ENCODE data around the gene IDUA.
"Not testable (repeated sequence)": the region's sequence is repeated elsewhere in the genome, so short reads cannot be mapped to it uniquely, and the experiment has no call there.

IDUA gene

GRCh38 chr4:987624-988513 lies 1.0 kb downstream of the IDUA start:
- no peak for DNase-seq (ENCODE audit: low read depth in 2 of 2)

DNA sequence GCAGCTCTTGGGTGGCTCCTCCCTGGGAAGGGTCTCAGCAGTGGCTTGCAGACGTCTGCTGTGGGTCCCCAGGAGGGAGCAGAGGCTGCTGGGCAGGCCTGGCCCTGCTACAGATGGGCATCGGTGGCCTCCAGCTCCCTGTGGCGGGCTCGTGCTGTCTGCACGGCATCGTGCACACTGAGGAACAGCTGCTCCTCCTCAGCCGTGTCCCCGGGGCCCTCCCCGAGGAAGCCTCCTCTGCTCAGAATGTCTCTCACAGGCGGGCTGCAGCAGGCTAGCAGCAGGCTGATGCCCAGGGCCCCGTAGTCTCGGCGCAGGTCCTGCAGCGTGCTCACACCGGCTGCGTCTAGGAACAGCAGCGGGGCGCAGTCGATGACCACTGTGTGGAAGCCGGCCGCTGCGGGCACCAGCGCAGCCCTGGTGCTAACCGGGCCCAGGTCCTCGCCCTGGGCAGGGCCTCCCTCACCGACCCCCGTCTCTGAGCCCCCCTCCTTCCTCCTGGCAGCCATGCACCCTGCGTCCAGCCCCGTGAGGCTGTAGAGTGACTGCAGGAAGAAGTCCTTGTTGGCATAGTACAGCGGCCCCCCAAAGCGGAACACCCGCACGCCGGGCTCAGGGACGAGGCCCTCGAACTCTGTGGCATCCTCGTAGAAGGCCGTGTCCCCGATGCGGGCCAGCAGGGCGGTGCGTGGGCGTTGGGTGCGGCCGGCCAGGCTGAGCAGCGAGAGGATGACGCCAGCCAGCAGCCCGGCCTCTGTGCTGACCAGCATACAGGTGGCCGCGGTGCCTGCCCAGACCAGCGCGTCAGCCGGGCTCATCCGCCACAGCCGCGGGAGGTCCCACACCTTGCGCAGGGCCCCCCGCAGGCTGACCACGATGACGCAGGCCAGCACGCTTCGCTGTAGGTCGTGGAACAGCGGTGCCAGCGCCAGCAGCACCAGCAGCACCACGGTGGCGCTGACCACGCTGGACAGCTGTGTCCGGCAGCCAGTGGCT lies 2.2 kb downstream of the IDUA start:
- no peak for DNase-seq (ENCODE audit: low read depth in 2 of 2)

- no peak for DNase-seq (ENCODE audit: low read depth in 2 of 2)
Measured at GRCh38 chr4:989722-990471, 3.1 kb downstream of the IDUA start.

DNA sequence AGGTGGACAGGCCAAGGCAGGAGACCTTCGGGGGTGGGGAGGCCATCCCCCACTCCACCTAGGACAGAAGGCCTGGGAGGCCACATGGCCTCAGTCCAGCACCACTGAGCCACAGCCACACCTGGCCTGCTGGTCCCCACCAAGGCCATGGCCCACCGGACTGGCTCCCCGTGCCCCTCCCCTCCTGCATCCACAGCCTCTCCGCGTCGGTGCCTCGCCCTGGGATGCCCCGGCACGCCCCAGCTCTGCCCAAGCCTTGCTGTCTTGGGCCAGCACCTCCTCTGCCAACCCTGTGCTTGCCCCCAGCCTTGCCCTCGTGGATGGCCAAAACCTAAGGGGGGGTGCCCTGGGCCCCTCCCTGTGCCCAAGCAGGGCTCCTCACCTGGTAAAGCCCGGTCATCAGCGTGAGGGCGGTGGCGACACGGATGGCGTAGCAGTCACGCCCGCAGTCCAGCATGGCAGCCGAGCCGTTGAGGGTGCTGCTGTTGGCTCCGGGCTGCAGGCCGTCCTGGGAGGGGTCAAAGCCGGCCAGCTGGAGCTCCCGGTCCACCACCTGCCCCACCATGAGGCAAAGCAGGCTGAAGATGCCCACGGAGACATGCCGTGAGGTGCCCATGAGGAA lies 4.0 kb downstream of the IDUA start:
- DNase-seq (ENCODE audit: low read depth in 2 of 2), result no peak

- no peak for DNase-seq (ENCODE audit: low read depth in 2 of 2)
Measured at GRCh38 chr4:991451-992296, 4.8 kb downstream of the IDUA start.

DNA sequence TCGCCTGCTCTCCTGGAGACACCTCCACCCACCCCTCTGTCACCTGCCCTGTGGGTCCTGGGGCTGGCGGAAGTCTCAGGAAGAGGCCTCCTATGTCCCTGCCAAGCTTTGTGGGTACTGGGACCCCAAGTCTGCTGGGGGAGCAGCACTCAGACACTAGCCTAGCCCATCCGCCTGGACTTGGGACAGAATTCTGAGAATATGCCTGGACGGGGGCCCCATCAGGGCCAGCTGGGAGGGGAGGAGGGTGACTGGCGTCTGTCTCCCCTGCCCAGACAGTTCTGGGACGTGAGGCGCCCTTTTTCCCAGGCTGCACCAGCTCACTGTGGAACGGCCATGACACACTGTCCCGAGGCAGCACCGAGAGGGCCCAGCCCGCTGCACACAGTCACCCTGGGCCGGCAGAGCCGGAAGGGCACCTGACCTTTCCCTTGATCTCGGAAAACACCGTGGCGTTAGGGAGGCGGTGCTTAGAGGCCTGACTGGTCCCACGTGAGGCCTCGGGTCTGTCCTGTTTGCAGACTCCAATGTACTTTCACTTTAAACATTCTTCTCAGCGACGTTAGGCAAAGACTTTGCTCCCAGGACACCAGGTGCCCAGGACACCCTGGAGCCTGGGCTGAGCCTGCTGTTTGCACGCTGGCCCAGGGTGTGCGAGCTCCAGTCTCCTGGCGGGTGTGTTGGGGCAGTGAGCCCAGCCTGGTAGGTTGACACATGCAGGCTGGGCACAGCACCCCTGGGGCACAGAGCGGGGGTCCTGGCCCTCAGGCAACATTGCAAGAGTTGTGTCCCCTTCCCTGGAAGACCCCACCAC lies 5.7 kb downstream of the IDUA start:
- no peak for DNase-seq (ENCODE audit: low read depth in 2 of 2)

GRCh38 chr4:993111-994029 lies 6.5 kb downstream of the IDUA start, which contains the start of gene SLC26A1:
Gene SLC26A1 (minus strand): TSS chr4:993404. CDS start chr4:991703, 1,701 bp downstream.
- no peak for DNase-seq (ENCODE audit: low read depth in 2 of 2)

- DNase-seq (ENCODE audit: low read depth in 2 of 2), result no peak
Measured at GRCh38 chr4:995311-996026, 8.6 kb downstream of the IDUA start.

DNA sequence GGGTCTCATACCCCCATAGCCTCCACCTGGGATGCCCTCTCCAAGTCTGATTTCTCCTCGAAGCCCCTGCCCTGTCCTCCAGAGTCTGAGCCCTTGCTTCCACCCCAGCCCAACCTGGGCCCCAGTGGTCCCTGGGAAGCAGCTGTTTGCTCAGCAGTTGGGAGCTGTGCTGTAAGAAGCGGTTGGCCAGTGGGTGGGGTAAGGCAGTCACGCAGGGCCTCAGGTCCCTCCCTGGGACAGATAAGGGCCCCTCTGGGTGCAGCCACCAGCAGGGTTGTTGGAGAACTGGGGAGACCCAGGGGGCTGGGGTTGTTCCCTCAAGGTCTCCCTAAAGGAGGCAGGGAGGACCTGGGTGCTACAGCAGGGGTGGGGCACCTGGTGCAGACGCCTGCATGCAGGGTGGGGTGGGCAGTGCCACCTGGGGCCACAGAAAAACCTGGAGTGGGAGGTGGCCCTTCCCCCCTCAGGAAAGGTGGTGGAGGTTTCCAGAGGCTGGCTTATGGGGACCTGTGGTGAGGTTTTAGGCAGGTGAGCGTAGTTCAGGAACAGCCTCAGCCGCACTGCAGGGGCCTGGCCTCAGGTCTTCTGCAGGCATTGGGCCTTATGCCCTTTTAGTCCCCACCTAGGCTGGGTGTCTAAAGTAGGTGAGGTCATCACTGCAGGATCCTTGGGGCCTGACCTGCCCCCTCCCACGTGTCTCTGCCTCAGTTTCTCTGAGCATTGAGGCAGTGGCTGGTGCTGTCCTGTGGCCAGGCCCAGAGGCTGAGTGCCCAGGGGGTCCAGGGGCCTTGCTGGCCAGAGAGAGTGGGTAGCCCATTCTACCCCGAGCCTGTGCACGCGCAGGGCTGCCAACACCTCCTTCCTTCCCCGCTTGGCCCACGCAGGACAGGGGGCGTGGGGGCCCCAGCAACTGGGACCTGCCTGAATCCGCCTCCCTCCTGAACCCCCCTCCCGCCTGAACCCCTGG lies 9.5 kb downstream of the IDUA start:
- DNase-seq (ENCODE audit: low read depth in 2 of 2), result no peak

- DNase-seq (ENCODE audit: low read depth in 2 of 2), result no peak
Measured at GRCh38 chr4:996997-997374, 10.1 kb downstream of the IDUA start.

- no peak for DNase-seq (ENCODE audit: low read depth in 2 of 2)
Measured at GRCh38 chr4:997375-998071, 10.7 kb downstream of the IDUA start.

GRCh38 chr4:998096-998691 lies 11.3 kb downstream of the IDUA start:
- DNase-seq (ENCODE audit: low read depth in 2 of 2), result no peak

DNA sequence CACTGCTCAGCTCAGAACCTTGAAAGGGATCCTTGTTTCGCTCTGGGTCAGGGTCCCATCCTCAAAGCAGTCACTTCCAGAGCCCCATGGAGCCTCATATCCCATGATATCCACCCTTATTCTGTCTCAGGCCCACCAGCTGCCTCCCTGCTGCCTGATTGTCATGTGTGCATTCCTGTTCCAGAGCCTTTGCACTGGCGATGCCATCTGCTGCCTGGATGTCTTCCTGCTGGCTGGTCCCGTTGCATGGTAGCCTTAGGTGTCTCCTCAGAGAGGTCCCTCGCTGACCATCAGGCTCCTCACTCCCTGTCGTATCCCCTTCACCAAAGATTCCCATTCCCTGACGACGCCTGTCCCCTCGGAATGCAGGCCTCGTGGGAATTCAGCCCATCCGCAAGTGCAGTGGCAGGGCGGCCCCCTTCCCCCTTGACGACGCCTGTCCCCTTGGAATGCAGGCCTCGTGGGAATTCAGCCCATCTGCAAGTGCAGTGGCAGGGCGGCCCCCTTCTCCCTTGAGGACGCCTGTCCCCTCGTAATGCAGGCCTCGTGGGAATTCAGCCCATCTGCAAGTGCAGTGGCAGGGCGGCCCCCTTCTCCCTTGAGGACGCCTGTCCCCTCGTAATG lies 12.5 kb downstream of the IDUA start:
- not testable (repeated sequence) for DNase-seq (ENCODE audit: low read depth in 2 of 2)

DNA sequence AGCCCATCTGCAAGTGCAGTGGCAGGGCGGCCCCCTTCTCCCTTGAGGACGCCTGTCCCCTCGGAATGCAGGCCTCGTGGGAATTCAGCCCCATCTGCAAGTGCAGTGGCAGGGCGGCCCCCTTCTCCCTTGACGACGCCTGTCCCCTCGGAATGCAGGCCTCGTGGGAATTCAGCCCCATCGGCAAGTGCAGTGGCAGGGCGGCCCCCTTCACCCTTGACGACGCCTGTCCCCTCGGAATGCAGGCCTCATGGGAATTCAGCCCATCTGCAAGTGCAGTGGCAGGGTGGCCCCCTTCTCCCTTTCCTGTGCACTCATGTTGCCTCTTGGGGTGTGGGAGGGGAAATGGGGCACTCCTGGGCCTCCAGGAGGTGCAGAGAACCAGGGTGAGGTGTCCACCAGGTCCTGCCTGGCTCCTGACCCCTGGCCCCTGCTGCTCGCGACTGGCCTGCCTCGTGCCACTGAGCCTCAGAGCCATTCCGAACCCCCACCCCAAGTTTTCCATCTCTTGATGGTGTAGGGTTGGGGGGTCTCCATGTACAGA lies 13.1 kb downstream of the IDUA start:
- no peak for DNase-seq (ENCODE audit: low read depth in 2 of 2)
